GM23338 (cell line): ENCODE results near the gene SLC38A8. TPM values are rescaled to one million over a fixed set of nuclear protein-coding genes. Genes with fewer than 3 reads are reported as not detected.

ENCODE experiments used
- ATAC-seq: fragments of 200-7000 bp; cut with Tn5 transposase; 3 replicates; pipeline ENCODE4 v1.9.1; 2020
- DNase-seq: peaks from one replicate; pipeline ENCODE4 v3.0.0-alpha.2; 2015; ENCODE audit warnings: low spot score
- H2AFZ ChIP-seq: fragments of 200-600 bp; sonication (generic); 2 replicates; pipeline ENCODE4 v1.8.0; 2016; ENCODE audit warnings: antibody characterized with exemption, mild to moderate bottlenecking, moderate library complexity
- H3F3A ChIP-seq: fragments of 200-600 bp; sonication (generic); replicated peaks from 2 replicates; pipeline ENCODE4 v1.8.0; 2017; ENCODE audit warnings: antibody characterized with exemption, mixed run types, low read depth
- H3K27ac ChIP-seq: fragments of 200-600 bp; sonication (generic); 2 replicates; pipeline ENCODE4 v1.6.1; 2016; ENCODE audit warnings: low read depth
- H3K27me3 ChIP-seq: fragments of 200-600 bp; sonication (generic); 2 replicates; pipeline ENCODE4 v1.8.0; 2016; ENCODE audit warnings: mild to moderate bottlenecking, mixed run types, moderate library complexity; ENCODE audit not compliant: insufficient read depth
- H3K36me3 ChIP-seq: fragments of 200-600 bp; sonication (generic); 2 replicates; pipeline ENCODE4 v1.8.0; 2016; ENCODE audit warnings: mild to moderate bottlenecking; ENCODE audit not compliant: insufficient read depth
- H3K4me1 ChIP-seq: fragments of 200-600 bp; sonication (generic); 2 replicates; pipeline ENCODE4 v1.8.0; 2016; ENCODE audit warnings: mild to moderate bottlenecking, moderate library complexity; ENCODE audit not compliant: insufficient read depth
- H3K4me2 ChIP-seq: fragments of 200-600 bp; sonication (generic); 2 replicates; pipeline ENCODE4 v1.7.1; 2017; ENCODE audit warnings: mixed run types
- H3K4me3 ChIP-seq: fragments of 200-600 bp; sonication (generic); 2 replicates; pipeline ENCODE4 v1.6.1; 2016; ENCODE audit warnings: mixed run types
- H3K79me2 ChIP-seq: fragments of 200-600 bp; sonication (generic); replicated peaks from 2 replicates; pipeline ENCODE4 v1.8.0; 2017; ENCODE audit warnings: mild to moderate bottlenecking; ENCODE audit not compliant: insufficient read depth
- H3K9me2 ChIP-seq: fragments of 200-600 bp; sonication (generic); 2 replicates; pipeline ENCODE4 v1.8.0; 2017; ENCODE audit not compliant: insufficient read depth
- H4K20me1 ChIP-seq: fragments of 200-600 bp; sonication (generic); replicated peaks from 2 replicates; pipeline ENCODE4 v1.8.0; 2017; ENCODE audit warnings: mild to moderate bottlenecking; ENCODE audit not compliant: insufficient read depth
- H3K27ac Mint-ChIP-seq: 2 replicates; pipeline ENCODE4 v1.8.0; 2020; ENCODE audit warnings: inconsistent platforms, mild to moderate bottlenecking, moderate library complexity, mixed read lengths
- H3K27me3 Mint-ChIP-seq: 3 replicates; pipeline ENCODE4 v1.8.0; 2022; ENCODE audit warnings: low read depth, mild to moderate bottlenecking, moderate library complexity, mixed read lengths, inconsistent platforms; ENCODE audit not compliant: insufficient read depth, poor library complexity
- H3K36me3 Mint-ChIP-seq: 3 replicates; pipeline ENCODE4 v1.8.0; 2021; ENCODE audit warnings: low read depth, mild to moderate bottlenecking, inconsistent platforms, moderate library complexity, mixed read lengths
- H3K4me1 Mint-ChIP-seq: 3 replicates; pipeline ENCODE4 v1.8.0; 2020; ENCODE audit warnings: mild to moderate bottlenecking, inconsistent platforms, mixed read lengths
- H3K4me3 Mint-ChIP-seq: 3 replicates; pipeline ENCODE4 v1.8.0; 2021; ENCODE audit warnings: moderate library complexity, mild to moderate bottlenecking, inconsistent platforms, mixed read lengths
- H3K9me3 Mint-ChIP-seq: 3 replicates; pipeline ENCODE4 v1.8.0; 2020; ENCODE audit warnings: moderate library complexity, mild to moderate bottlenecking, inconsistent platforms, mixed read lengths
- CREB1 ChIP-seq: fragments of 250-450 bp; sonication (Bioruptor Pico); IDR thresholded peaks from 2 replicates; pipeline ENCODE4 v1.5.0; 2020; ENCODE audit warnings: low read depth, mild to moderate bottlenecking, moderate library complexity
- ETS1 ChIP-seq: IDR thresholded peaks from 2 replicates; pipeline ENCODE4 v1.6.1; 2016; ENCODE audit warnings: antibody characterized with exemption
- EZH2 ChIP-seq: fragments of 200-600 bp; sonication (generic); IDR thresholded peaks from one replicate; pipeline ENCODE4 v1.8.0; 2017; ENCODE audit warnings: antibody characterized with exemption, mild to moderate bottlenecking, low read depth; ENCODE audit not compliant: unreplicated experiment
- EZH2phosphoT487 ChIP-seq: fragments of 200-600 bp; sonication (generic); IDR thresholded peaks from one replicate; pipeline ENCODE4 v1.8.1; 2018; ENCODE audit warnings: antibody characterized with exemption; ENCODE audit not compliant: unreplicated experiment
- JUNB ChIP-seq: IDR thresholded peaks from one replicate; pipeline ENCODE4 v1.6.1; 2016; ENCODE audit warnings: antibody characterized with exemption; ENCODE audit not compliant: unreplicated experiment
- NANOG ChIP-seq: IDR thresholded peaks from 2 replicates; pipeline ENCODE4 v1.6.1; 2016; ENCODE audit warnings: antibody characterized with exemption, borderline replicate concordance
- POLR2AphosphoS5 ChIP-seq: IDR thresholded peaks from 2 replicates; pipeline ENCODE4 v1.6.1; 2016; ENCODE audit warnings: antibody characterized with exemption, low read depth
- REST ChIP-seq: IDR thresholded peaks from one replicate; pipeline ENCODE4 v1.6.1; 2018; ENCODE audit warnings: antibody characterized with exemption; ENCODE audit not compliant: unreplicated experiment
- STAT1 ChIP-seq: IDR thresholded peaks from one replicate; pipeline ENCODE4 v1.6.1; 2016; ENCODE audit warnings: antibody characterized with exemption; ENCODE audit not compliant: unreplicated experiment
- ZNF114 ChIP-seq: fragments of 250-450 bp; sonication (Bioruptor Pico); IDR thresholded peaks from 2 replicates; pipeline ENCODE4 v1.5.0; 2020; ENCODE audit warnings: mild to moderate bottlenecking, moderate library complexity
- ZNF331 ChIP-seq: fragments of 250-450 bp; sonication (Bioruptor Pico); IDR thresholded peaks from 2 replicates; pipeline ENCODE4 v1.5.0; 2020; ENCODE audit warnings: low read depth, mild to moderate bottlenecking, moderate library complexity
- ZNF462 ChIP-seq: fragments of 250-450 bp; sonication (Bioruptor Pico); IDR thresholded peaks from 2 replicates; pipeline ENCODE4 v1.5.0; 2020; ENCODE audit warnings: mild to moderate bottlenecking, moderate library complexity
- polyA plus RNA-seq: library from polyadenylated mRNA; unstranded; fragments of >200 nt; fragmentation: Nextera tagmentation; extraction: Ambion mirVana; gene quantifications from 2 replicates; pipeline ENCODE4 v1.2.1, GENCODE V29; 2016
- total RNA-seq: library from RNA; depleted of rRNA; stranded (reverse); fragments of >200 nt; shearing (Covaris generic); gene quantifications from 2 replicates; pipeline ENCODE4 v1.2.3, GENCODE V29; 2014
- TF ChIP-seq, protein P1 (sequence below), 2 experiments: fragments of 200-600 bp in 1 of 2; sonication (generic) in 1 of 2; conservative IDR thresholded peaks; 2 replicates each; pipeline versions ENCODE4 v1.5.1 to v1.6.1; 2016 to 2017; ENCODE audit warnings: antibody characterized with exemption in 2 of 2, low read depth in 2 of 2, mild to moderate bottlenecking in 2 of 2, moderate library complexity in 1 of 2

SLC38A8 gene
- total and polyA plus RNA-seq, 2 experiments from 2014 or later: not detected

- Histone ChIP-seq H3K27ac (no peak overlapping the region), H3K79me2 (no peaks in the 10 kb centered on the region), H3K9me2 (no peaks in the 10 kb centered on the region), H3K36me3 (no peaks in the 10 kb centered on the region), H3F3A (no peaks in the 10 kb centered on the region), H2AFZ (no peak overlapping the region), H4K20me1 (no peaks in the 10 kb centered on the region), H3K27me3 (no peaks in the 10 kb centered on the region), H3K4me2 (no peak overlapping the region), H3K4me3 (no peak overlapping the region), H3K4me1 (no peaks in the 10 kb centered on the region)
- ATAC-seq (no peak), DNase-seq (no peak)
- Mint-ChIP-seq H3K27ac (no peak overlapping the region), H3K27me3 (peaks cover 5% of the 10 kb centered on the region), H3K36me3 (no peaks in the 10 kb centered on the region), H3K9me3 (peaks cover 2% of the 10 kb centered on the region; the same call in 2 of the 3 replicates), H3K4me3 (no peak overlapping the region), H3K4me1 (peaks cover 3% of the 10 kb centered on the region; the same call in 2 of the 3 replicates)
- TF ChIP-seq NANOG (no peak), STAT1 (no peak), ZNF114 (CRISPR knock-in tag) (no peak), ETS1 (no peak), ZNF331 (CRISPR knock-in tag) (no peak), POLR2AphosphoS5 (no peak), EZH2phosphoT487 (no peak), ZNF462 (CRISPR knock-in tag) (no peak), EZH2 (no peak), CREB1 (no peak), JUNB (no peak), REST (no peak)
- TF ChIP-seq, protein P1, sequence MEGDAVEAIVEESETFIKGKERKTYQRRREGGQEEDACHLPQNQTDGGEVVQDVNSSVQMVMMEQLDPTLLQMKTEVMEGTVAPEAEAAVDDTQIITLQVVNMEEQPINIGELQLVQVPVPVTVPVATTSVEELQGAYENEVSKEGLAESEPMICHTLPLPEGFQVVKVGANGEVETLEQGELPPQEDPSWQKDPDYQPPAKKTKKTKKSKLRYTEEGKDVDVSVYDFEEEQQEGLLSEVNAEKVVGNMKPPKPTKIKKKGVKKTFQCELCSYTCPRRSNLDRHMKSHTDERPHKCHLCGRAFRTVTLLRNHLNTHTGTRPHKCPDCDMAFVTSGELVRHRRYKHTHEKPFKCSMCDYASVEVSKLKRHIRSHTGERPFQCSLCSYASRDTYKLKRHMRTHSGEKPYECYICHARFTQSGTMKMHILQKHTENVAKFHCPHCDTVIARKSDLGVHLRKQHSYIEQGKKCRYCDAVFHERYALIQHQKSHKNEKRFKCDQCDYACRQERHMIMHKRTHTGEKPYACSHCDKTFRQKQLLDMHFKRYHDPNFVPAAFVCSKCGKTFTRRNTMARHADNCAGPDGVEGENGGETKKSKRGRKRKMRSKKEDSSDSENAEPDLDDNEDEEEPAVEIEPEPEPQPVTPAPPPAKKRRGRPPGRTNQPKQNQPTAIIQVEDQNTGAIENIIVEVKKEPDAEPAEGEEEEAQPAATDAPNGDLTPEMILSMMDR (conservative IDR thresholded peaks at IDR 0.05; ENCODE audit: low read depth in 2 of 2): no peak
These were observed 5.6 kb downstream of the SLC38A8 start for GRCh38 chr16:84036982-84037425.
